Suppressor macrophage treated with lipopolysaccharide for 4 hours (primary cell): ENCODE data around the gene CENPN.

ENCODE experiments used
- DNase-seq: peaks from one replicate; pipeline ENCODE4 v3.0.0-alpha.2; 2020

CENPN gene

DNA sequence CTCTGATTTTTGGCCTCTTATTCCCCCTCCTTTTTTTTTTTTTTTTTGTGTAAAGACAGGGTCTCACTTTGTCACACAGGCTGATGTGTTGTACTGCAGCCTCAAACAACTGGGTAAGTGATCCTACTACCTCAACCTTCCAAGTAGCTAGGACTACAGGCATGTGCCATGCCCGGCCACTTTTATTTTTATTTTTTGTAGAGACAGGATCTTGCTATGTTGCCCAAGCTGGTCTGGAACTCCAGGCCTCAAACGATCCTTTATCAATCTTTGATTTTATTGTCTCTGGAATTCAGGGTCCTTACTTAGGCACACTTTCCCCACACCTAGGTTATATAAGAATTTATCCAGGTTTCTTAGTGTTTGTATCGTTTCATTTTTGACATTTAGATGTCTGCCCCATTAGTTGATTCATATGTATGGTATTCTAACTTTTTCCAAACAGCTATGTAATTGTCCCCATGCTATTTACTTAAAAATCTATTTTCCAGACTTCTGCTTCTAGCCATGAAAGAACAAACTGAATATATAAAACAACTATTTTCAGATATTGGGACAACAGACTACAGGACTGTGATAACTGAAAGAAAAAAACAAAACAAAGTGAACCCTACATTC lies 14.2 kb upstream of the CENPN start:
- no peak for DNase-seq

DNA sequence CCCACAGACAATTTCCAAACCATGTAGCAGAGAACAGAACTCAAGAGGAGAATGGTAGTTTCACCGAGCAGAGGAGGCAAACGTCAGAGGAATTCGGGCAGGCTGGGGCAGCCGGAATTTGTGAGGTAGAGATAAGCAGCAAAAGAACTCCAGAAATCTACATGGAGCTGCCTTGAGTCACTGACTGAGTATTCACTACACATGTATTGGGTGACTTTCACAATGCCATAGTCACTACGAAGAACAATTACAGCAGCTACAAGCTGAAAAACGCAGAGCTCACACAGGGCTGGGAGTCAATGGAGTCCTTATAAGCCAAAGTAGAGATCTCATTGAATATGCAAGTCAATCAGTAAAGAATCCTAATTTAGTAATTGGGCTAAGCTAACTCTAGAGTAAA lies 13.7 kb upstream of the CENPN start:
- no peak for DNase-seq

DNA sequence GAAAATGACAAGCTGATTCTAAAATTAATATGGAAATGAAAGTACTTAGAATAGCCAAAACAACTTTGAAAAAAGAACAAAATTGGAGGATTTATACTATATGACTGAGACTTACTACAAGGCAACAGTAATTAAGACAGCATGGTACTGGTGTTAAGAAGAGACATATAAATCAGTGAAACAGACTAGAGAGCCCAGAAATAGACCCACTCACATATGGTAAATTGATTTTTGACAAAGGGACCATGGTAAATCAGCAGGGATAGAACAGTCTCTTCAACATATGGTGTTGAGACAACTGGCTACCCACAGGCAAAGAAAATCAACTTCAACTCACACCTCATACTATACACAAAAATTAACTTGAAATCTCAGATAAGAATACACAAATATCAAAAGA lies 13.2 kb upstream of the CENPN start:
- no peak for DNase-seq

DNA sequence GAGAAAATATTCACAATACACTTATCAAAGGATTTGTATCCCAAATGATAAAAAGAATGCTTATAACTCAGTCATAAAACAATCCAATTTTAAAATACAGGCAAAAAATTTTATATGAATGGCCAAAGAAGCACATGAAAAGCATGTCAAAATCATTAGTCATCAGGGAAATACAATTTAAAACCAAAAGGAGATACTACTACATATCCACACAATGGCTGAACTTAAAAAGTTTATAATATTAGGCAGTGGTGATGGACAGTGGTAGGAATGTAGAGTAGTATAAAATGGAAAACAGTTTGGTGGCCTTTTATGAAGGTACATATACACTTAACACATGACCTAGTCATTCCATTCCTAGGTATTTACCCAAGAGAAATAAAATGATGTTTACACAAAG lies 12.6 kb upstream of the CENPN start:
- DNase-seq: no peak

DNA sequence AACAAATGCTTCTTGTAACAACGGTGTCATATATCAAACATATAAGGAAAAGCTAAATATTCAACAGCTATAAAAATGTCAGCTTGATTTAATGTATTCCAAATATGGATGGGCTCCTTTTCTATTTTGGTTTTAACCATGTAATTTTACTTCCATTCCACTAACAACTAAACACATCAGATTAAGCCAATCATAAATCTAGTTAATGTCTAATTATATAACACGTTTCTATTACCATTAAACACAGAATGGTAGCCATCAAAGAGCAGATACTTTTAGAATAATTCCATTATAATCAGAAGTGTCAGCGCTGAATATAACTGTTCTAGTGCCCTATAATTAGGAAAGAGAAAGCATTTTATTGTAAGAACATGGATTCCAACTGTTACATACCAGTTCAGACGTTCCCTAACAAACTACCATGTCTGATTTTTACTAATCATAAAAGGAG lies 10.3 kb upstream of the CENPN start:
- DNase-seq: peak; percentile 30

DNA sequence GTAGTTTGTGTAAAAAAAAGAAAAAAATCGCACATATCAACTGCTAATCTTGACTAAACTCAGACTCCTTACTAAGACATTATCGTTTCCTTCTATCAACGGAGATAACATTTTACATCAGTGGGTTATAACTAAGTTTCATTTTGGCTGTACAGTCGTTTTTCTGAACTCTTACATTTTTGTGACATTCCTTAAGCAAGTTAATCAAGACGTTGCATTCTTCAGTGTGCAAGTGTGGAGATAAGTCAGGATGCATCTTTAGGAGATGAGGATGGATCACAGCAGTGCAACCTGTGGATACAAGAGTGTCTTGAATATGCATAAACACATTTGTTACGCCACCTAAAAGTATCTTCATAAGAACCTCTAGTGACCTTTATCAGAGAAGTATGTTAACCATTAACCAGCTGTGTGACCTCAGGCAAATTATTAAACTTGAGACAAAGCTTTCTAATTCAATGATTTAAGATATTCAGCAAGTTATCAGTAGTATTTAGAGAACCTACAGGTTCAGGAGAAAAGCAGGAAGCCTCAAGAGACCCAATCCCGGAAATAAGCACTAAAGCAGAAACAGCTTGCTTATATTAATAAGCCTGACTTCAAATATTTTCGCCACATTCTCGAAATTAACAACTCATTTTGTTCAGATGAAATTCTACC lies 9.7 kb upstream of the CENPN start:
- peak; percentile 47 for DNase-seq

DNA sequence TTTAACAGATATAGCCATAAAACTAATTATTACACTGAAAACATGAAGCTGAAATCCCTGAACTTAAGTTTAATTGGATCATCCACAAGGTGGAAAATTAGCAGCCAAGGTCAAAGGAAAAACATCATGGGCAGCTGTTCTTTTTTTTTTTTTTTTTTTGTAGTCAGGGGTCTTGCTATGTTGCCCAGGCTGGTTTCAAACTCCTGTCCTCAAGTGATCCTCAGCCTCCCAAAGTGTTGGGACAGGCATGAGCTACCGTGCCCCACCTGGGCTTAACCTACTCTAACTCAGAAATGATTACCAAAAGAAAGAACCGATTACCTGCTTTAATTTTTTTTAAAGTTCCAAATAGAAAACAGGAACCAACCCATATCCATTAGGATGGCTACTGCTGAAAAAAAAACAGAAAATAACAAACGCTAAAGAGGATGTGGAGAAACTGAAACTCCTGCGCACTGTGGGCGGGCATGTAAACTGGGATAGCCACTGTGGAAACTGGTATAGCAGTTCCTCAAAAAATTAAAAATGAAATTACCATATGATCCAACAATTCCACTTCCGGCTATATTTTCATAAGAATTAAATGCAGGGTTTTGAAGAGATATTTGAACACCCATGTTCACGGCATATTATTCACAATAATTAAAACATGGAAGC lies 8.9 kb upstream of the CENPN start:
- peak; percentile 89 for DNase-seq

DNA sequence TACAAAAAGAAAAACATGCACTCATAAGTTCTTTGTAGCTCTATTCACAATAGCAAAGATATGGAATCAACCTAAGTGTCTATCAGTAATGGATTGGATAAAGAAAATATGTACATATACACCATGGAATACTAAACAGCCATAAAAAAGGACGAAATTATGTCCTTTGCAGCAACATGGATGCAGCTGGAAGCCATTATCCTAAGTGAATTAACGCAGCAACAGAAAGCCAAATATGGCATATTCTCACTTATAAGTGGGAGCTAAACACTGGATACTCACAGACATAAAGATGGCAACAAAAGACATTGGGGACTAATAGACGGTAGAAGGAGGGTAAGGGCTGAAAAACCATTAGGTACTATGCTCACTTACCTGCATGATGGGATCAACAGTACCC lies 6.1 kb upstream of the CENPN start:
- no peak for DNase-seq

DNA sequence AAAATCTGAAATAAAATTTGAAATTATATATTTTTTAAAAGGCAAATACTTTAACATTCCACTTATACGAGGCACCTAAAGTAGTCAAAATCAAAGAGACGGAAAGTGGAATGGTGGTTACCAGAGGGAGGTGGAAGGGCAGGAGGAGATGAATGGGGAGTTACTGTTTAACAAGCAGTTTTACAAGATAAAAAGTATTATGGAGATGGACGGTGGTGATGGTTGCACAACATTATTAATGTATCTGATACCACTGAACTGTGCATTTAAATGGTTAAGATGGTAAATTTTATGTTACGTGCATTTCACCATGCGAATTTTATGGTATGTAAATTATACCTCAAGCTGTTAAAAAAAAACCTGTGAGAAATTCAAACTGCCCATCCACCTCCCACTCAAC lies 5.7 kb upstream of the CENPN start:
- no peak for DNase-seq

DNA sequence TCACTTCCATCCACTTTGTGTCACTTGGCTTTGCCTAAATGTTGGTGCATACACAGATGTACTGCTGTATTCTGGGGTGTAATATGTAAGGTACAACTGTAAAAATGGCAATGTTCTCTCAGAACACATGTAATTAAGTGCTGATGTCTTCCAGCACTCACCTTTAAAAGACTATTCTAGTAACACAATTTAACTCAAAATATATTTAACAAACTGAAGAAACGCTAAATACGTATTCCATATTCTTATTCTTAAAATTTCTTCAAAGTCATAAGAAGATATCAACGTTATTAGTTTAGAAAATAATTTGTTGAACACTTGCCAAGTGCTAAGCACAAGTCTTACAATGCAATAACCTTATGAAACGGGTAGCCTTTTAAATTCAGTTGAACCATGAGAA lies 4.0 kb upstream of the CENPN start:
- no peak for DNase-seq

DNA sequence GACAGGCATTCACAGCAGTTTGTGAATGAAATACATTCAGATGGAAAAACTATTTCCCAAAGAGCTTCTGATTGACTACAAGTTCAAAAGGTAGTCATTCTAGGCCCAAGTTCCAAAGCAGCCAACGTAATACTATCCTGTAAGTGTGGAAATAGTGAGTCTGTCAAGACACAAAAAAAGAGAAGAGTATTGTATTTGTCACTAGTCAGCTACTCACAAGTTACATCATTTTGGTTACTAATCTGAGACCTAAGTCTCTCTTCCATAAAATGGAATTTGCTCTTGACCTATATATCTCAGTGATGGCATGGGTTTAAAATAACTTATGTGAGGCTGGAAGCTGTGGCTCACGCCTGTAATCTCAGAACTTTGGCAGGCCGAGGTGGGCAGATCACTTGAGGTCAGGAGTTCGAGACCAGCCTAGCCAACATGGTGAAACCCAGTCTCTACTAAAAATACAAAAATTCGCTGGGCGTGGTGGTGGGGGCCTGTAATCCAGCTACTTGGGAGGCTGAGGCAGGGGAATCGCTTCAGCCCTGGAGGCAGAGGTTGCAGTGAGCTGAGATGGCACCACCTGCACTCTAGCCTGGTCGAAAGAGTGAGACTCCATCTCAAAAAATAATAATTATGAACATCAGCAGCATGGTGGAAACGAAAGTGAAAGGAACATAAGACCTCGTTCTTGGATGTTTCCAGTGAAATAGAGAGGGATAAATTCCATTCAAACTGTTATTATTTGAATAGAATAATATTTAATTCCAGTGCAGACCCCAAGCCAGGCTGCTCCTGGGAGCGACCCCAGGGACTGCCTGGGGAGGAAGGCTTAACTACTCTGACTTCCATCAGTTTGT lies 3.2 kb upstream of the CENPN start:
- DNase-seq: peak; percentile 38

DNA sequence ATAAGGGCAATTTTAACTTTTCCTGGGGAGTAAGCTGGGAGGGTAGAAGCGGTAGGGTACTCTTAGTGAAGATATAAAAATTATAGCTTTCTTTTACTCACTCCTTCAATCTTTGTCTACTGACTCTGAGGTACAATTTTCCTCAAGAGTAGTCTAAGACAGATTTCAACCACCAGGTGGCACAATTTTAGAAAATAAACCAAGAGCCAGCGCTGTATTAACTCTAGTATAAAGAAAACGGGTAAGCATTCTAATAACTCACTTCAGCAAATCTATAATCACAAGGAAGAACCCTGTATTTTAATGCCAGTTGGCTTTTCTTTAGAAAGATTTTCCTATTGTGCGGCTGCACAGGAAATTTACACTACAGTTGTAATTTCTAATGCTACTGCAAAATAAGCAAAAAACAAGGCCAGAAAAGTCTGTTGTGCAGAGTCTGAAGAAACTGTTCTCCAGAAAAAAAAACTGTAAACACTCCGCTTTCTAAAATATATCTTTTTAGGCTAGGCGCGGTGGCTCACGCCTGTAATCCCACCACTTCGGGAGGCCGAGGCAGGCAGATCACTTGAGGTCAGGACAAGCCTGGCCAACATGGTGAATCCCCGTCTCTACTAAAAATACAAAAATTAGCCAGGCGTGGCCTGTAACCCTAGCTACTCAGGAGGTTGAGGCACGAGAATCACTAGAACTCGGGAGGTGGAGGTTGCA lies 2.2 kb upstream of the CENPN start:
- peak; percentile 81 for DNase-seq

DNA sequence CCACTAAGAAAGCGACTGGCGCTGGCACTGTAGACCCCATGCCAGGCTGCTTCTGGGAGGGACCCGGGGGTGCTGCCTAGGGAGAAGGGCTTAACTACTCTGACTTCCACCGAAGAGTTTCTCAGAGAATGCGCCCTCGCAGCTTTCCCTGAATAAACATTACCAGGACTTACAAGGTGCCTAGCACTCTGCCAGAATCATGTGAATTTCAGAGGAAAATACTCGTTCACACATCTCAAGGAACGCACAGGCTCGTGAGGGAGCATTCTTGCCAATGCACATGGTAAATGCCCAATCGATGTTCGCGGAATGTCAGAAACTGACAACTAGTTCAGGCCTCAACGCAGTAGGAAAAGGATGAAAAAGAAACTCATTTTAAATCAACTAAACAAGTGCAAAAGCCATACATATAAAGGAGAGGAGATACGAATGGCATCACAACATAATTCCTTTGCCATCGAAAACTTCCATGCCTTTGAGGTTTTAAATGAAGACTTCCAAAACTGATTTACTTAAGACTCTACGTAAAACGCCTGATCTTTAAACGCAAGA lies 1.3 kb upstream of the CENPN start:
- DNase-seq: no peak

DNA sequence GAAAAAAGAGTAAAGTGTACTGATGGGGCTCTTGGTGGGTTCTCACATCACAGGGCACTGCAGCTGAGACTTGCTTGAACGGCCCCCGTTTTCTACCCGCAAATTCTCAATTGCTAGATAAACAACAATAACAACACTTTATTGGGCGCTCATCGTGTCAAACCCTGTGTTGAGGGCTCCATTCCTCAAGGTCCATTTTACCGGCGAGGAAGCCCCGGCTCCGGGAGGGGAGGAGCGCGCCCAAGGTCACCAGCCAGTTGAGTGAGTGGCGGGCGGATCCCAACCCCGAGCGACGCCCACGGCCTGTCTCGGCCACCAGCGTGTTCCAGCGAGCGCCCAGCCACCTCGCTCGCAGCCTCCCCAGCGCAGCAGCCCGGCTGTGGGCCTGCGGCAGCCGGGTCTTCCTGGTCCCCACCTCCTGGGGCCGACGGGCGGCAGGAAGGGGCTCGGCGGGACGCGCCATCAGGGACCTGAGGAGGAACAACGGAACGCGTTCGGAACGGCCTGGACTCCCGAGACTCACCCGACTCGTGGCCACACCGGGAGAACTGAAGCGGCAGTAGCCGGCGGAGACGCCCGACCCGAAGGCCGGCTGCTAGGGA lies 702 bp upstream of the CENPN start:
- peak; percentile 84 for DNase-seq

DNA sequence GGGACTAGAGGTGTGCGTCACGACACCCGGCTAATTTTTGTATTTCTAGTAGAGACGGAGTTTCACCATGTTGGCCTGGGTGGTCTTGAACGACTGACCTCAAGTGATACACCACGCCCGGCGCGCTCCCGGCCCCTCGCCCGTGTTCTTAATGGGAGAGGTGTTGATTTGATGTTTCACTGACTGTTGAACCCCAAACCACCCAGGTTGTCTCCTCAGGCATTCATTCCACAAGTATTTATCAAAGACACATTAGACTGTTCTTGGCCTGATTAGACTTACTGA lies 1.4 kb downstream of the CENPN start:
- DNase-seq: no peak

DNA sequence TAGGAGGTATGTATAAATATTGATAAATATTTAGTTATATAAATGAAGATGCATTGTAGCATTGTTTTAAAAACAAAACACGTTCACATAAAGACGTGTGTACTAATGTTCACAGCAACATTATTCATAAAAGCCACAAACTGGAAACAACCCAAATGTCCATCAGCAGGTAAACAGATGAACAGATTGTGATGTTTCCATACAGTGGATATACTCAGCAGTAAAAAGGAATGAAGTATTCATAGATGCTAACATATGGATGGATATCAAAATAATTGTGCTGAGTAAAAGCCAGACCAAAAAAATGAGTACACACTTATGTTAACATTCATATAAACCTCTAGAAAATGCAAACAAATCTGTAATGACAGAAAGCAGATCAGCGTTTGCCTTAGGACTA lies 6.0 kb downstream of the CENPN start:
- DNase-seq: no peak

DNA sequence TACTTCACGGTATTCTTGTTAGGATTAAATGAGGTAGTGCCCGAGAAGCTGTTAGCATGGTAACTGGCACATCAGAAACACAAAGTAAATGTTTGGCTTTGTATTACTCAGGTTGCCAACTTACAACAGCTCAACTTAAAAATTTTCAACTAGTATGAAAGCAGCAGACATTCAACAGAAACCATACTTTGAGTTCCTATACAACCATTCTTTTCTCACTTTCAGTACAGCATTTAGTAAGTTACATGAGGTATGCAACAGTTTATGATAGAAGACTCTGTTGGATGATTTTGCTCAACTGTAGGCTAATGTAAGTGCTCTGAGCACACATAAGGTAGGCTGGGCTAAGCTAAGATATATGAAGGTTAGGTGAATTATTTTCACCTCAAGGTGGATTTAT lies 7.7 kb downstream of the CENPN start:
- no peak for DNase-seq

DNA sequence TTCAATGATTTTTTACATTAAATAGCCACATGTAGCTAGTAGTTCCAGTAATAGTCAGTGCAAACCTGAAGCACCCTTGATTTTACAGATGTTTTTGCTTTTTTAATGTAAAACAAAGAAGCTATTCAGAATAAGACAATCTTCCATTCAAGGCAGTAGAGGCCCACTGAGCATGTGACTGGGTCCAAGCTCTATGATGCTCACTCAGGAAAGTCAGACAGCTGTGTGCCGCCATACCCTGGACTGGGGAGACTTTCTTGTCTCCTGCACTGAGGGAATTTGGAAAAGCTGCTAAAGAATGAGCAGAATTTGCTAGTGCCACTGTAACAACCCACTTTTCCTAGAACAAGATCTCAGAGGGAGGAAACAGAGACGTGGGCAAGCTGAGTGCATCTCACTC lies 11.5 kb downstream of the CENPN start:
- no peak for DNase-seq

DNA sequence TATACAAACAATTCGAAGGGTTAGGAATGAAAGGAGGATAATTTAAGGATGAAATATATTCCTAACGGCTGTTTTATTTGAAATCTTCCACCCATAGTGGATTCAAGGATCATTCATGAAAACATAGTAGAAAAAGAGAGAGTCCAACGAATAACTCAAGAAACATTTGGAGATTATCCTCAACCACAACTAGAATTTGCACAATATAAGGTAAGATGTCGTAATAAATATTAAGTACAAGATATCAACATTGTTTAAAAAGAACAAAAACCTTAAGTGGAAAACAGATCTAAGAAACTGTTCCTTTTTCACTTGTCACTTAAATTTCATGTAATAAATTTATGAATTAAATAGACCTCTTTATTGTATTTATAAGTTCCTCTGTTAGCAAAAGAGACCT lies 19.4 kb downstream of the CENPN start:
- DNase-seq: no peak

DNA sequence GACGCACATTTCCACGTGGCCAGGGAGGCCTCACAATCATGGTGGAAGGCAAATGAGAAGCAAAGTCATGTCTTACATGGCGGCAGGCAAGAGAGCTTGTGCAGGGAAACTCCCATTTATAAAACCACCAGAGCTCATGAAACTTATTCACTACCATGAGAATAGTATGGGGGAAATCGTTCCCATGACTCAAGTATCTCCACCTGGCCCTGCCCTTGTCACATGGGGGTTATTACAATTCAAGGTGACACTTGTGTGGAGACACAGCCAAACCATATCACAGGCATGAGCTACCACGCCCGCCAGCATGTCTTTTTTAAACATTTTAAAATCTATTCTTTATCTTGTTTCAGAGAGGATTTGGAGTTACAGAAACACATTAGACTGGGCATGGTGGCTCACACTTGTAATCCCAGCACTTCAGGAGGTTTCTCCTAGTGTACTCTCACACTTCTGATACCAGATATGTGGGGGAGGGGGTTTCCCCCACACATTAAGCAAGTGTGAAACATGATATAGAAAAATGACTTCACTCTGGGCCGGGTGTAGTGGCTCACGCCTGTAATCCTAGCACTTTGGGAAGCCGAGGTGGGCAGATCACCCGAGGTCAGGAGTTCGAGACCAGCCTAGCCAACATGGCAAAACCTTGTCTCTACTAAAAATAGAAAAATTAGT lies 23.1 kb downstream of the CENPN start:
- no peak for DNase-seq

DNA sequence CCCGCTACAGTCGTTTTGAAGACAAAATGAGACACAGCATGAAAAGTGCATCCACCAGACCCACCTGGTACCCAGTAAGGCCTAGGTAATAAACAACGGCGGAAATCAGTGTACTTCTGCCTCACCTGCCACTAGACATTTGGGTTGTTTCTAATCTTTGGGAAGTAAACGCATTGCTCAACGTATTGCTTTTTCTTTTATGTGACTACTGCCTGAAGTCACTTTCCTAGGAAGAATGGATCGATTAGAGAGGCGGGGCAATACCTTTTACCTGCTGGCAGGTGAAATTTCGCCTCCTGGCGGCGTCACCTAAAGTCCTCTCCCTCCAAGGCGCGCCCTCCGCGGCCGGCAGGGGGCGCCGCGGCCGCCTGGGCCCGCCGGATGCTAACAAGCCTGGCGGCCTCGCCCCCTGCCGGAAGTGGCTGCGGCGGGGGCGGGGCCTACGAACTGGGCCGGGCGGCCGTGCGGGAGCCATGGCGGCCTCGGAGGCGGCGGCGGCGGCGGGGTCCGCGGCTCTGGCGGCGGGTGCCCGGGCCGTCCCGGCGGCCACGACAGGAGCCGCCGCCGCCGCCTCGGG lies 28.5 kb downstream of the CENPN start, which contains the start of gene ATMIN:
Gene ATMIN (plus strand): TSS at position 445 of the 577 bp plus-strand sequence. CDS start 29 bp downstream, at position 474.
- peak; percentile 97 for DNase-seq
